Measurements from ENCODE around the gene LRRC37A3.

The LRRC37A3 gene

GRCh38 chr17:64951877-64952276 lies 32.6 kb upstream of the LRRC37A3 start:
- H3K4me3 Mint-ChIP-seq, result no peak overlapping the region
- H3K4me1 Mint-ChIP-seq, result no peaks in the 10 kb centered on the region
- H3K36me3 Mint-ChIP-seq (ENCODE audit: low read depth), result no peaks in the 10 kb centered on the region
- H3K27me3 Mint-ChIP-seq (ENCODE audit: low read depth), result no peaks in the 10 kb centered on the region
- no peak for TF ChIP-seq CTCF (IDR thresholded peaks at IDR 0.05; ENCODE audit: unreplicated experiment in 3 of 3)
- no peak overlapping the region for H3K27ac Mint-ChIP-seq
- no peaks in the 10 kb centered on the region for H3K9me3 Mint-ChIP-seq

- H3K27ac Mint-ChIP-seq, result no peak overlapping the region
Measured at GRCh38 chr17:64950871-64951270, 31.6 kb upstream of the LRRC37A3 start.

GRCh38 chr17:64947152-64947551 lies 27.9 kb upstream of the LRRC37A3 start:
- no peak for TF ChIP-seq CTCF (IDR thresholded peaks at IDR 0.05; ENCODE audit: unreplicated experiment in 3 of 3)
- Mint-ChIP-seq H3K27ac (no peak overlapping the region), H3K4me3 (no peak overlapping the region), H3K9me3 (no peaks in the 10 kb centered on the region), H3K4me1 (no peaks in the 10 kb centered on the region), H3K27me3 (ENCODE audit: low read depth) (no peaks in the 10 kb centered on the region), H3K36me3 (ENCODE audit: low read depth) (no peaks in the 10 kb centered on the region)

More at GRCh38 chr17:64950871-64951270, 31.6 kb upstream of the LRRC37A3 start:
- TF ChIP-seq CTCF (IDR thresholded peaks at IDR 0.05; ENCODE audit: unreplicated experiment in 3 of 3), result no peak
- no peaks in the 10 kb centered on the region for H3K4me1 Mint-ChIP-seq
- H3K4me3 Mint-ChIP-seq, result no peak overlapping the region
- no peaks in the 10 kb centered on the region for H3K27me3 Mint-ChIP-seq (ENCODE audit: low read depth)
- no peaks in the 10 kb centered on the region for H3K36me3 Mint-ChIP-seq (ENCODE audit: low read depth)
- H3K9me3 Mint-ChIP-seq, result no peaks in the 10 kb centered on the region

GRCh38 chr17:64941761-64942160 lies 22.5 kb upstream of the LRRC37A3 start:
- Mint-ChIP-seq H3K4me3 (no peak overlapping the region), H3K4me1 (no peaks in the 10 kb centered on the region), H3K9me3 (no peaks in the 10 kb centered on the region), H3K27me3 (ENCODE audit: low read depth) (no peaks in the 10 kb centered on the region), H3K27ac (no peak overlapping the region), H3K36me3 (ENCODE audit: low read depth) (no peaks in the 10 kb centered on the region)
- TF ChIP-seq CTCF (IDR thresholded peaks at IDR 0.05; ENCODE audit: unreplicated experiment in 3 of 3), result no peak

- H3K4me1 Mint-ChIP-seq, result no peaks in the 10 kb centered on the region
- H3K27me3 Mint-ChIP-seq (ENCODE audit: low read depth), result no peaks in the 10 kb centered on the region
- no peak overlapping the region for H3K27ac Mint-ChIP-seq
- H3K9me3 Mint-ChIP-seq, result no peaks in the 10 kb centered on the region
- TF ChIP-seq CTCF (IDR thresholded peaks at IDR 0.05; ENCODE audit: unreplicated experiment in 3 of 3), result no peak
- H3K36me3 Mint-ChIP-seq (ENCODE audit: low read depth), result no peaks in the 10 kb centered on the region
- H3K4me3 Mint-ChIP-seq, result no peak overlapping the region
Measured at GRCh38 chr17:64941045-64941444, 21.8 kb upstream of the LRRC37A3 start.

GRCh38 chr17:64940055-64940454 lies 20.8 kb upstream of the LRRC37A3 start:
- Mint-ChIP-seq H3K27me3 (ENCODE audit: low read depth) (no peaks in the 10 kb centered on the region), H3K4me1 (no peaks in the 10 kb centered on the region), H3K27ac (no peak overlapping the region), H3K36me3 (ENCODE audit: low read depth) (no peaks in the 10 kb centered on the region), H3K4me3 (no peak overlapping the region), H3K9me3 (no peaks in the 10 kb centered on the region)
- no peak for TF ChIP-seq CTCF (IDR thresholded peaks at IDR 0.05; ENCODE audit: unreplicated experiment in 3 of 3)

All from nephron (organoid).